Activated T-helper 1 cell treated with anti-CD3 and anti-CD28 coated beads, Interleukin-12 subunit alpha, Interleukin-12 subunit beta, Interleukin-2, Interleukin-4 antibody, amounts not matched to agents 30 ng/mL and 10 ng/mL and 1 ng/mL, durations not matched to agents 14 hours and 24 hours and 36 hours (primary cell): ENCODE results near the gene PPP2R2C. TPM values are rescaled to one million over a fixed set of nuclear protein-coding genes. Genes with fewer than 3 reads are reported as not detected.
A peak's percentile ranks its signal among the peaks of the same experiment; 100 is the strongest.

Experiments used
- DNase-seq: peaks from one replicate; pipeline ENCODE4 v3.0.0; 2021; ENCODE audit warnings: low spot score
- H3K27ac Mint-ChIP-seq: one replicate; pipeline ENCODE4 v1.8.0; 2021; ENCODE audit warnings: mild to moderate bottlenecking, mixed read lengths
- H3K27me3 Mint-ChIP-seq: one replicate; pipeline ENCODE4 v1.8.0; 2022; ENCODE audit warnings: mild to moderate bottlenecking, moderate library complexity, mixed read lengths; ENCODE audit not compliant: insufficient read depth
- H3K36me3 Mint-ChIP-seq: one replicate; pipeline ENCODE4 v1.8.0; 2021; ENCODE audit warnings: low read depth, mixed read lengths
- H3K4me1 Mint-ChIP-seq: one replicate; pipeline ENCODE4 v1.8.0; 2021; ENCODE audit warnings: low read depth, mixed read lengths
- H3K4me3 Mint-ChIP-seq: one replicate; pipeline ENCODE4 v1.8.0; 2021; ENCODE audit warnings: mild to moderate bottlenecking, moderate library complexity, mixed read lengths
- H3K9me3 Mint-ChIP-seq: one replicate; pipeline ENCODE4 v1.8.0; 2021; ENCODE audit warnings: mixed read lengths
- intact Hi-C: fragments of 100-400 bp; cut with micrococcal nuclease; formaldehyde crosslinking; loops from one replicate; pipeline ENCODE4 v1.15.1; 2024
- total RNA-seq: library from RNA; stranded (reverse); gene quantifications from 2 replicates; pipeline ENCODE4 v1.2.3, GENCODE V29; 2022

Gene PPP2R2C
- total RNA-seq, 1 donor from 2014 or later, result not detected

DNA sequence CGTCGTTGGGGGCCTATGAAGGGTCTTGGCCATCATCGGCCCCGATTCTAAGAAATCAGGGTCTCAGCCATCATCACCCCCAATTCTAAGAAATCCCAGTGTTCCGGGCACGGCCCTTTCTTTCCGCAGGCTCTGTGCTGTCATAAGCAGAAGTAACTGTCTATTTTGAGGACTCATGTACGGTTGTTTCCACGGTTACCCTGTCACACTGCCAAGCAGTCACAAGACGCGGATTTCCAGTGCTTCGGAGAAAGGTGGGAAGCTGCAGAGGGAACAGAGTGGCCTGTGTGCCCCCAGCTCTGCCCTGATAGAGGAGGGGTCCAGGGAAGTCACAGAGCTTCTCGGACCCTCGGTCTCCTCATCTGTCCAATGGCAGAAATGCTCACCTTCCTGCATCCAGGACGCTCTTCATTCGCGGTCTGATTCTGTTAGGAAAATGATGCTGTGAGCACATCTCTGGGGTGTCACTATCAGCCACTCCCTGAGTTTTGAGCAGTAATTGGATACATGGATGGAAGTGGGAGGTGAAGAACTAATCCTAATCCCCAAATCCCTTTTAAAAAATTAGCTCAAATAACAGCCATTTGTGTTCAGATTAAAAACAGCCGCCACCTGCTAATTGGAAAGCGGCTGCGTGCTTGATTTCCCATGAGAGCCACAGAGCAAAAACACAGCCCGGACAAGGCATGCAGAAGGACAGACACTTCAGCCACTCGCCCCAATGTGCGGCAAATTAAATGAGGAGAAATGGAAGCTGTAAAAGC, 129.7 kb downstream of the PPP2R2C start:
- intact Hi-C loops, result no loop called here

DNA sequence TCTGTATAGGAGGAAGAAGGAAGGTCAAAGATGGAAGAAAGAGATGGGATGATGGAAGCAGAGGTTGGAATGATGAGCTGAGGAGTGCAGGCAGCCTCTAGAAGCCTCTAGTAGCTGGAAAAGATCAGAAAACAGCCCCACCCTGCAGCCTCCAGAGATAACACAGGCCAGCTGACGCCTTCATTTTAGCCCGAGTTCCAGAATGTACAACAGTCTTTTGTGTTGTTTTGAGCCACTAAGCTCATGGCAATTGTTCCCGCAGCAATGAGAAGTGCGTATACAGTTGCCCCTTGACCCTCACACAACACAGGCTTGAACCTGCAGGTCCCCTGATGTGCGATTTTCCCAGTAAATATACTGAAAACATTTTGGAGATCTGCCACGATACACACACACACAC, 130.7 kb downstream of the PPP2R2C start:
- Mint-ChIP-seq H3K4me1 (peaks cover 22% of the 10 kb centered on the region), H3K9me3 (no peaks in the 10 kb centered on the region)
- intact Hi-C loops, result no loop called here

More for the DNA sequence above, 129.7 kb downstream of the PPP2R2C start:
- Mint-ChIP-seq H3K4me1 (peaks cover 17% of the 10 kb centered on the region), H3K9me3 (no peaks in the 10 kb centered on the region), H3K36me3 (no peaks in the 10 kb centered on the region), H3K4me3 (no peak overlapping the region), H3K27ac (no peak overlapping the region), H3K27me3 (peaks cover 26% of the 10 kb centered on the region)
- DNase-seq, result no peak

DNA sequence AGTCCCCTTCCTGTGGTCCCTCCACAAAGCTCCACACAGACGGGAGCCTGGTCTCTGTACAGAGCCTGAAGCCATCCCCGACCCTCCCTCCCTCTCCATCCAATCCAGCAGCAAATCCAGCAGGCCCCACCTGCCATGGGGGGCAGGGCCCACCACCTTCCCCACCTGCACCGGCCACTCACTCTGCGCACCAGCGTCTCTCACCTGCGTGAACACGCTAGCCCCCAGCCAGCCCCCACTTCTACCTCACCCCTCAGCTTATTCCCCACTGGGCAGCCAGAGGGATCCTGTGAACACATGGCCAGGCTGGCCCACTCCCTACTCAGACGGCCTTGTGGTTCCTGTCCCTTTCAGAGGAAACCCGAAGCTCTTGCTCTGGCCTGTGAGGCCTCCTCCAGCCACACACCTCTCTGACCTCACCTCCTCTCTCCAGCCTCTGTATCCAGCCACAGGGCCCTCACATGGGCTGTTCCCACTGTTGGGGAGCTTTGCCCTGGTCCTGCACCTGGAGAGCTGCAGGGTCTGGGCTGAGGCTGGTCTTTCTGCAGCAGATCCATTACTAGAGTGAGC, 131.9 kb downstream of the PPP2R2C start:
- Mint-ChIP-seq H3K27ac (no peak overlapping the region), H3K4me1 (peaks cover 22% of the 10 kb centered on the region), H3K27me3 (peaks cover 32% of the 10 kb centered on the region), H3K36me3 (no peaks in the 10 kb centered on the region), H3K9me3 (no peaks in the 10 kb centered on the region), H3K4me3 (no peak overlapping the region)
- no peak for DNase-seq
- intact Hi-C loops, result no loop called here

More for the DNA sequence above, 130.7 kb downstream of the PPP2R2C start:
- Mint-ChIP-seq H3K27ac (no peak overlapping the region), H3K4me3 (no peak overlapping the region), H3K27me3 (peaks cover 34% of the 10 kb centered on the region), H3K36me3 (no peaks in the 10 kb centered on the region)
- DNase-seq, result no peak

DNA sequence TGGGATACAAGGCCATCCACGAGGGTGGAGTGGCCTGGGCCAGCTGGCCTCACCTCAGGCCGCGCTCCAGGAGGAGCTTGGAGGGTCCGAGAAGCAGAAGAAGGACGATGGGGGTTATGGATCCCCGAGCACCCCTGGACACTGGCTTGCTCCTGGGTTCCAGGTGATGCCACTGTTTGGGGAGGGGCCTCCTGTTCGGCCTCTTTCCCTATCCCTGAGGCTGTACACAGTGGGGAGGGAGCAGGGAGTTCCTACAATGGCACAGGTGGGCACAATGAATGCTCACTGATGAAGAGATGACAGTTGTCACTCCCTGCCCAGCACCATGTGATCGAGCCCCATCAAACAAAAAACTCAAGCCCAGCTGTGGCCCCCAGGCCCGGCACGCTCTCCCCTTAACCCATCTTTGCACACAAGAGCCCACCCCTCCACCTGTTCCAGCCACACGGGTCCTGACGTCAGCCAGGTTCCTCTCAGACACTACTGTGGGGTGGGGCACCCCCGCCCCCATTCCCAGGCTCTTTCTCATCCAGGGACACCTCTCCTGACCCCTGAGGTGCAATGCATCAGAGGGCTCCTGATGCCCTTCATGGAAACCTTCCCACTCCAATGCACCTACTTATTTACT, 132.5 kb downstream of the PPP2R2C start:
- peaks cover 22% of the 10 kb centered on the region for H3K4me1 Mint-ChIP-seq
- H3K4me3 Mint-ChIP-seq, result no peak overlapping the region
- no peak for DNase-seq
- H3K27me3 Mint-ChIP-seq, result peaks cover 32% of the 10 kb centered on the region
- no peak overlapping the region for H3K27ac Mint-ChIP-seq
- H3K36me3 Mint-ChIP-seq, result no peaks in the 10 kb centered on the region
- intact Hi-C loops, result no loop called here
- no peaks in the 10 kb centered on the region for H3K9me3 Mint-ChIP-seq

DNA sequence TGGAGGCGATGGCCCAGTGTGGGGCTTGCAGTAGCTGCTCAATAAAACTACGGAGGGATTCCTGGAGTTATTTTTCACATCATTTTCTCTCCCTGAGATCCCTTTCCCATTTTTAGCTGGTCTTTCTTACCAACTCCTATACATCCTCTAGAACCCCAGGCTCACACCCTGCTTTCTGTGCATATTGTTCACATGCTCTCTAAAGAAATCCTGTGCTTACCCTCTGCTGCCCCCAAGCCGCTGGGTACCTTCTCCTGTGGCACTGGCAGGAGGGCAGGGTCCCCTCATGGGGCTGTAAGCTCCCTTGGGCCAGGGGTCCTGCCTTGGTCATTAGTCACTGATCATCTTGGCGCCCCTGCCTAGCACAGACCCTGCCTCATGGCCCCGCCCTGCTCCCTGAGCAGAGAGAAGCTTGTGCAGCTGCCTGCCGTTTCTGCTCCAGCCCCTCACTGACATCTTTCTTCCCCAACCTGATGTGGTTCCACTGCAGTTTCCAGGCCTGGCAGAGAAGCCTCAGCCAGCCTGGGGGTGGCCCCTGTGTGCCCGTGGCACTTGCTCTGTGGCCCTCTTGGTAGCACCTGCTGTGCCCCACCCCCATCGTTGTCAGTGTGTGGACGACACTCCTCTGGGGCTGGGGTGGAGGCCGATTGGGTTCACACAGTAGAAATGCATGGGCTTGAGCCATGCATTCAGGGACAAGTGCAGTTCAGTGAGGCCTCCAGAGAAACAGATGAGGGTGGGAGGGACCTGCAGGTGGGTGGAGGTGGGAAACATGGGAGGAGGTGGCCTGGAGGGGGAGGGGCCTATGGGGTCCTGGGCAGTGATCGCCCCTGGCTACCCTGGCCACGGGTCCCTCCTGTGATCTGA, 133.2 kb downstream of the PPP2R2C start:
- intact Hi-C loops, result no loop called here
- Mint-ChIP-seq H3K27me3 (peaks cover 29% of the 10 kb centered on the region), H3K4me1 (peaks cover 22% of the 10 kb centered on the region), H3K4me3 (no peak overlapping the region), H3K9me3 (no peaks in the 10 kb centered on the region), H3K36me3 (no peaks in the 10 kb centered on the region), H3K27ac (no peak overlapping the region)
- no peak for DNase-seq

DNA sequence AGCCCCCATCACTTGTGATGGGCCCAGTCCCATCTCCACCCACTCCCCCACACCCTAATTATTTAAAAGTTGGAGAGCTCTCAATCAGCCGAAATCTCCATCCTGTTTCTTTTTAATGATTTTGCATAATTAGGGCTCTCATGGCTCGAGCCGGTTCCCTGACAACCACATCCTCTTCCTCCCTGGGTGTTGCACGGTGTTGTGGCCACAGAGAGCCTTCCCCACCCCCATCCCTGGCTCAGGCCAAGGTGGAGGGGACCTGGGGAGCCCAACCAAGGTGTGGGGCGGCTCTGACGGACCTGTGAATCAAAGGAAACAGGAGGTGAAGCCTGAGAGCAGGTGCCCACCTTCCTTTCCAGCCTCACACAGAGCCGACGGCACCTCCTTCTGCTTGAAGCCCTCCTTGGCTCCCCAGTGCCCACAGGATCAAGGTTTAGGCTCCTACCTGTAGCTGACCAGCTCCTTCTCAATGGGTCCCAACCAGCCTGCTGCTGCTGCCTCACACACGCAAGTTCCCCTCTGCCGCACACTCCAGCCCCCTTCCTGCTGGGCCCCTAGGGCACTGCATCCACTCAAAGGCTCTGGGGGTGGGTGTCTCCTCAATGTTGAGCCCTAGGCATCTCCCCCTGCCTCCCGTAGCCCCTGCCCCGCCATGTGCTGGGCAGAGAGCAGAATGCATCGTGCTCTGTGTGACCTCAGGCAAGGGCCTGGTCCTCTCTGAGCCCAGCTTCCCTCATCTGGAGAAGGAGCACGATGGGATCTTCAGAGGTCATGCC, 134.1 kb downstream of the PPP2R2C start:
- H3K27ac Mint-ChIP-seq, result peak overlapping the region; percentile 6
- intact Hi-C loops, result no loop called here
- H3K4me1 Mint-ChIP-seq, result peaks cover 22% of the 10 kb centered on the region
- no peaks in the 10 kb centered on the region for H3K9me3 Mint-ChIP-seq
- no peaks in the 10 kb centered on the region for H3K36me3 Mint-ChIP-seq
- H3K4me3 Mint-ChIP-seq, result no peak overlapping the region
- peak; percentile 7 for DNase-seq
- peaks cover 28% of the 10 kb centered on the region for H3K27me3 Mint-ChIP-seq

DNA sequence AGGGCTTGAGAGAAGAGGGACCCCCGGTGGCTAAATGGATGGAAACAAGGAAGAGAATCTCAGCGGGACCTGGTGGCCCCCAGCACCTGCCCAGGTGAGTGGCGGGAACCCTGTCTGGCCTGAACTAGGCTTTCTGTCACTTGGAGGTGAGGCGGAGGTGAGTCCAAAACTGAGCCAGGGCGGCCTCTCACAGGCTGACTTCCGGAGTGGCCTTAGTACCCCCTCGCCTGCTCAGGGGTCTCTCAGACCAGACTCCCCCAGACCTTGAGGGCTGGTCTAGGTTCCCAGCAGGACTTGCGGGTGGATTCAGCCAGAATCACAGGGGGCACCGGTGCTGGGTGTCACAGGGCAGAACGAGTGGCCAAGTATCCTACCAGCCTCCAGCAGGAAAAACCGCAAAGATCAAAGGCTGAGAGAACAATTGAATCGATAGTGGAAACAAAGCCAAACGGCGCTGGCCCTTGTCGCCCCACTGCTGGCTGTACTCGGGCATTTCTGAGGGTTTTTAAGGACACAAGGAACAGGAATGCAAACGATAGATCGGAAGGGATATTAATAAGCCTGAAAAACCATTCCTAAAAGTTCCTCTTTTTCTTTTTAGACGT, 135.0 kb downstream of the PPP2R2C start:
- no peaks in the 10 kb centered on the region for H3K36me3 Mint-ChIP-seq
- intact Hi-C loops, result no loop called here
- no peaks in the 10 kb centered on the region for H3K9me3 Mint-ChIP-seq
- H3K27ac Mint-ChIP-seq, result no peak overlapping the region
- H3K4me3 Mint-ChIP-seq, result no peak overlapping the region
- peaks cover 22% of the 10 kb centered on the region for H3K4me1 Mint-ChIP-seq
- no peak for DNase-seq
- H3K27me3 Mint-ChIP-seq, result peaks cover 33% of the 10 kb centered on the region

DNA sequence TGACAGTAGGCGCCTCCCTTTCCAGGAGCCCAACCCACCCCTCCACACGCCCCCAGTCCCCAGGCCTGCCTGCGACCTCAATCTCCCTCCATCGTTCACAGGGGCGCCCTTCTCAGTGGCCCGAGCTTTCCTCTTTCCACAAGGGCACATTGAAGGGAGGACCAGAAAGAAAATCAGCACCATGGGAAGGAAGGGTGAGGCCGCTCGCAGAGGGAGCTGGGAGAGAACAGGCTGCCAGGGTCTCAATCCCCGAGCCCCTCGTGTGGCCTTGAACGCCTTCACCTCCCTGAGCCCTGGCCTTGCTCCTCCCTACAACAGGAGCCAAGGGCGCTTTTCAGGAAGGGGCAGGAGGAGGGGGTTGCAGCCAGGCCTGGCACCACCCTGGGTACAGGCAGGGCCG, 136.2 kb downstream of the PPP2R2C start:
- peaks cover 33% of the 10 kb centered on the region for H3K27me3 Mint-ChIP-seq
- DNase-seq, result no peak
- no peak overlapping the region for H3K27ac Mint-ChIP-seq

DNA sequence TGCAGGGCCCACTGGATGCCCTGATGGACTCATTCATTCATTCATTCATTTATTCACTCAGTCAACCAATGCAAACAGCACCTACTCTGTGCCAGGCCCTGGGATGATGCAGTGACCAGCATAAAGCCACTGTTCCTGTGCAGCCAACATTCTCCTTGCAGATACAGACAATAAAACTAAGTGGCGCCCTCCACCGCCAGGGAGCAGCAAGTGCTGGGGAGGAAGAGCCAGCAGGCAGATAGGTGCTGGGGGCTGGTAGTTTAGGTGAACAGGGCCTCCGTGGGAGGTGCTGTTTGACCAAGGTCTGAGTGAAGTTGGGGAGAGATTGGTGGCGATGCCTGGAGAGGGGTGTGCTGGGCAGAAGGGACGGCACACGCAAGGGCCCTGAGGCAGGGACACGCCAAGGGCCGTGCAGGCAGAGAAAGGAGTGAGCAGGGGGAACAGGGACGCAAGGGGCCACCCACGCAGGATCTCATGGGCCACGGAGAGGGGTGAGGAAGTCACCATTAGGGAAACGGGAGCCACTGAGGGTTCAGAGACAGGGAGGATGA, 137.3 kb downstream of the PPP2R2C start:
- no peaks in the 10 kb centered on the region for H3K9me3 Mint-ChIP-seq
- H3K4me1 Mint-ChIP-seq, result peaks cover 22% of the 10 kb centered on the region
- H3K36me3 Mint-ChIP-seq, result no peaks in the 10 kb centered on the region
- no peak overlapping the region for H3K4me3 Mint-ChIP-seq
- DNase-seq, result no peak
- peak overlapping the region; percentile 5 for H3K27ac Mint-ChIP-seq
- intact Hi-C loops, result no loop called here
- peaks cover 27% of the 10 kb centered on the region for H3K27me3 Mint-ChIP-seq

More for the DNA sequence above, 136.2 kb downstream of the PPP2R2C start:
- intact Hi-C loops, result no loop called here
- H3K9me3 Mint-ChIP-seq, result no peaks in the 10 kb centered on the region
- no peaks in the 10 kb centered on the region for H3K36me3 Mint-ChIP-seq
- peaks cover 22% of the 10 kb centered on the region for H3K4me1 Mint-ChIP-seq
- H3K4me3 Mint-ChIP-seq, result no peak overlapping the region

DNA sequence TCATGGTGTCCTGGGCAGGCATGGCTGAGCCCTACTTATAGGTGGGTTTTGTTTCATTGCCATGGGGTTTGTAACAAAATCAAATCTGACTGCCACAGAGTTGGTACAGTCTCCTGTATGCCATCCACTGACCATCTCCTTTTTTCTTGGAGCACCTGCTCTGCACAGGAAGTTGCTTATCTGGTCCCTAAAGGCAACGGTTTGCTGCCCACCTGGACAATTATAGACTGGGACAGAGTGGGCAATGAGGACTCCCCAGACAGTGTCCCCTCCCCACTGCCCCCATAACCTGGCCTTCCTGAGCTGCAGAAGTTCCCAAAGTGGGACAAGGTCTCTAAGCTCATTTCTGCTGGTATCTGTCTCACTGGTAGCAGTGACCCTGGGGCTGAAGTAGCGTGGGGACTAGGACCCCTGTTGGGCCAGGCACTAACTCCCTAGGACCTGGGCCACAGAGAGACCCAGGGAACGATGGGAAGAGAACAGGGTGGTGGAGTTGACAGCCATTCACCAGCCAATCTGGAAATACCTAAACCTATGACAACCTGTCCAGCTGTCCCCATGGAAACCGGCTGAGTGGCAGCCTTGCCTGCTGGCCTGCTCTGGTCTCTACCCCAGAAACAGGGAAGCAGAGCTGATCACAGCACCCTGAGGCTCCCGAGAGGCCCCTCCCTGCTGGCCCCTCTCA, 138.1 kb downstream of the PPP2R2C start:
- Mint-ChIP-seq H3K9me3 (no peaks in the 10 kb centered on the region), H3K27me3 (peaks cover 26% of the 10 kb centered on the region), H3K36me3 (no peaks in the 10 kb centered on the region), H3K4me1 (peaks cover 21% of the 10 kb centered on the region), H3K4me3 (no peak overlapping the region), H3K27ac (no peak overlapping the region)
- DNase-seq, result no peak
- intact Hi-C loops, result no loop called here
